Immature natural killer cell (primary cell): Measurements from ENCODE around the gene CBLIF. TPM values are rescaled to one million over a fixed set of nuclear protein-coding genes. Genes with fewer than 3 reads are reported as not detected.
A peak's percentile ranks its signal among the peaks of the same experiment; 100 is the strongest.
"Not testable (repeated sequence)": the region's sequence is repeated elsewhere in the genome, so short reads cannot be mapped to it uniquely, and the experiment has no call there.

Experiments used
- DNase-seq, 3 donors: peaks; one replicate each; pipeline ENCODE4 v3.0.0; 2022; ENCODE audit warnings: mixed read lengths in 1 of 3
- H3K27ac Mint-ChIP-seq, 6 donors: one replicate each; pipeline ENCODE4 v1.8.0; 2020; ENCODE audit warnings: mixed read lengths in 6 of 6, mild to moderate bottlenecking in 5 of 6, inconsistent platforms in 4 of 6, moderate library complexity in 3 of 6
- H3K27me3 Mint-ChIP-seq, 3 donors: one replicate each; pipeline ENCODE4 v1.8.0; 2020 to 2021; ENCODE audit warnings: low read depth in 3 of 3, mild to moderate bottlenecking in 3 of 3, mixed read lengths in 3 of 3, moderate library complexity in 3 of 3, inconsistent platforms in 1 of 3
- H3K36me3 Mint-ChIP-seq, 3 donors: one replicate each; pipeline ENCODE4 v1.8.0; 2020; ENCODE audit warnings: mixed read lengths in 3 of 3, inconsistent platforms in 2 of 3, mild to moderate bottlenecking in 2 of 3
- H3K4me1 Mint-ChIP-seq, 2 donors: one replicate each; pipeline ENCODE4 v1.8.0; 2020; ENCODE audit warnings: inconsistent platforms in 2 of 2, mild to moderate bottlenecking in 2 of 2, mixed read lengths in 2 of 2, moderate library complexity in 1 of 2
- H3K4me3 Mint-ChIP-seq, 5 donors: one replicate each; pipeline ENCODE4 v1.8.0; 2020; ENCODE audit warnings: mild to moderate bottlenecking in 5 of 5, mixed read lengths in 5 of 5, inconsistent platforms in 3 of 5, moderate library complexity in 3 of 5
- H3K9me3 Mint-ChIP-seq, 6 donors: one replicate each; pipeline ENCODE4 v1.8.0; 2020; ENCODE audit warnings: mild to moderate bottlenecking in 6 of 6, mixed read lengths in 6 of 6, inconsistent platforms in 4 of 6, moderate library complexity in 3 of 6
- polyA plus RNA-seq, 3 donors: library from polyadenylated mRNA; unstranded; fragments of 300-500 nt; fragmentation: Illumina TruSeq; gene quantifications; one replicate each; pipeline ENCODE4 v1.2.3, GENCODE V29; 2021

Gene CBLIF
- polyA plus RNA-seq, 3 donors from 2014 or later, result not detected

- no peak overlapping the region for H3K4me3 Mint-ChIP-seq
- no peaks in the 10 kb centered on the region for H3K4me1 Mint-ChIP-seq
- peaks cover 2 to 6% (median 5%) of the 10 kb centered on the region in 3 donors for H3K27me3 Mint-ChIP-seq
- H3K36me3 Mint-ChIP-seq, result no peaks in the 10 kb centered on the region
- no peak for DNase-seq
- no peaks in the 10 kb centered on the region for H3K9me3 Mint-ChIP-seq
- H3K27ac Mint-ChIP-seq, result no peak overlapping the region
Observed at GRCh38 chr11:59833602-59834001, 11.7 kb downstream of the CBLIF start.

- no peaks in the 10 kb centered on the region for H3K9me3 Mint-ChIP-seq
- H3K27me3 Mint-ChIP-seq, result peaks cover 0 to 3% (median 2%) of the 10 kb centered on the region in 3 donors
- H3K36me3 Mint-ChIP-seq, result no peaks in the 10 kb centered on the region
- no peak for DNase-seq
- H3K4me3 Mint-ChIP-seq, result no peak overlapping the region
- H3K27ac Mint-ChIP-seq, result no peak overlapping the region
- H3K4me1 Mint-ChIP-seq, result no peaks in the 10 kb centered on the region
Observed at GRCh38 chr11:59829358-59829757, 15.9 kb downstream of the CBLIF start.

GRCh38 chr11:59822989-59823566, 22.2 kb downstream of the CBLIF start:
- Mint-ChIP-seq H3K4me3 (peak overlapping the region in 1 of 5 donors; percentile 8), H3K36me3 (no peaks in the 10 kb centered on the region), H3K27me3 (peaks cover 0 to 3% (median 0%) of the 10 kb centered on the region in 3 donors), H3K9me3 (no peaks in the 10 kb centered on the region), H3K4me1 (peaks cover 2 to 14% of the 10 kb centered on the region in 2 donors), H3K27ac (no peak overlapping the region)
- DNase-seq, result peak in 2 of 3 donors; percentile 22 to 34

GRCh38 chr11:59818572-59818971, 26.7 kb downstream of the CBLIF start:
- H3K4me1 Mint-ChIP-seq, result peaks cover 6 to 21% of the 10 kb centered on the region in 2 donors
- no peak overlapping the region for H3K27ac Mint-ChIP-seq
- no peaks in the 10 kb centered on the region for H3K9me3 Mint-ChIP-seq
- no peaks in the 10 kb centered on the region for H3K36me3 Mint-ChIP-seq
- no peak overlapping the region for H3K4me3 Mint-ChIP-seq
- peaks cover 0 to 5% (median 0%) of the 10 kb centered on the region in 3 donors for H3K27me3 Mint-ChIP-seq
- no peak for DNase-seq

GRCh38 chr11:59816434-59816833, 28.9 kb downstream of the CBLIF start:
- not testable (repeated sequence) for H3K9me3 Mint-ChIP-seq, DNase-seq, H3K27ac Mint-ChIP-seq, H3K36me3 Mint-ChIP-seq, H3K4me3 Mint-ChIP-seq, H3K27me3 Mint-ChIP-seq
- peaks cover 6 to 15% of the 10 kb centered on the region in 2 donors for H3K4me1 Mint-ChIP-seq

GRCh38 chr11:59815754-59816153, 29.5 kb downstream of the CBLIF start:
- Mint-ChIP-seq H3K27ac (no peak overlapping the region), H3K9me3 (no peaks in the 10 kb centered on the region), H3K4me3 (no peak overlapping the region), H3K27me3 (peaks cover under 1 to 9% (median 4%) of the 10 kb centered on the region in 3 donors), H3K4me1 (peaks cover 11 to 22% of the 10 kb centered on the region in 2 donors), H3K36me3 (no peaks in the 10 kb centered on the region)
- no peak for DNase-seq

GRCh38 chr11:59814021-59814420, 31.3 kb downstream of the CBLIF start:
- H3K4me3 Mint-ChIP-seq, result peak overlapping the region; percentile 7 to 51 (median 26)
- no peaks in the 10 kb centered on the region for H3K9me3 Mint-ChIP-seq
- peak overlapping the region in 1 of 6 donors; percentile 40 for H3K27ac Mint-ChIP-seq

GRCh38 chr11:59813364-59813763, 31.9 kb downstream of the CBLIF start:
- H3K4me3 Mint-ChIP-seq, result peak overlapping the region in 1 of 5 donors; percentile 40
- no peak for DNase-seq
- peaks cover 2 to 12% (median 11%) of the 10 kb centered on the region in 3 donors for H3K27me3 Mint-ChIP-seq
- no peaks in the 10 kb centered on the region for H3K36me3 Mint-ChIP-seq
- peaks cover 28 to 37% of the 10 kb centered on the region in 2 donors for H3K4me1 Mint-ChIP-seq
- no peaks in the 10 kb centered on the region for H3K9me3 Mint-ChIP-seq
- H3K27ac Mint-ChIP-seq, result no peak overlapping the region

More at GRCh38 chr11:59814021-59814420, 31.3 kb downstream of the CBLIF start:
- H3K27me3 Mint-ChIP-seq, result peaks cover 2 to 12% (median 11%) of the 10 kb centered on the region in 3 donors
- H3K4me1 Mint-ChIP-seq, result peaks cover 24 to 37% of the 10 kb centered on the region in 2 donors
- no peaks in the 10 kb centered on the region for H3K36me3 Mint-ChIP-seq
- no peak for DNase-seq

- peaks cover 2 to 12% (median 11%) of the 10 kb centered on the region in 3 donors for H3K27me3 Mint-ChIP-seq
- peaks cover 28 to 37% of the 10 kb centered on the region in 2 donors for H3K4me1 Mint-ChIP-seq
- H3K36me3 Mint-ChIP-seq, result peaks cover 0 to under 1% (median 0%) of the 10 kb centered on the region in 3 donors
- DNase-seq, result no peak
- peak overlapping the region in 3 of 5 donors; percentile 18 to 28 (median 23) for H3K4me3 Mint-ChIP-seq
- no peak overlapping the region for H3K27ac Mint-ChIP-seq
- H3K9me3 Mint-ChIP-seq, result no peaks in the 10 kb centered on the region
Observed at GRCh38 chr11:59812220-59812619, 33.1 kb downstream of the CBLIF start.

- Mint-ChIP-seq H3K36me3 (peaks cover 3 to 11% (median 9%) of the 10 kb centered on the region in 3 donors), H3K4me1 (peaks cover 28 to 37% of the 10 kb centered on the region in 2 donors), H3K9me3 (no peaks in the 10 kb centered on the region), H3K27me3 (peaks cover 6 to 11% (median 8%) of the 10 kb centered on the region in 3 donors), H3K27ac (peak overlapping the region; percentile 83 to 91 (median 88)), H3K4me3 (peak overlapping the region; percentile 90 to 95 (median 91))
- no peak for DNase-seq
Observed at GRCh38 chr11:59810911-59811259, 34.4 kb downstream of the CBLIF start.

- H3K4me1 Mint-ChIP-seq, result peaks cover 28 to 37% of the 10 kb centered on the region in 2 donors
- DNase-seq, result peak; percentile 81 to 86 (median 83)
- peak within 1 kb of the TSS; percentile 83 to 91 (median 88) for H3K27ac Mint-ChIP-seq
- H3K4me3 Mint-ChIP-seq, result peak within 1 kb of the TSS; percentile 90 to 95 (median 91)
- H3K27me3 Mint-ChIP-seq, result peaks cover 6 to 11% (median 8%) of the 10 kb centered on the region in 3 donors
- H3K36me3 Mint-ChIP-seq, result peaks cover 3 to 11% (median 9%) of the 10 kb centered on the region in 3 donors
- no peaks in the 10 kb centered on the region for H3K9me3 Mint-ChIP-seq
Observed at GRCh38 chr11:59810189-59810910, 34.9 kb downstream of the CBLIF start, which contains the start of gene MRPL16. Gene MRPL16, minus strand, starts transcription at chr11:59810778. Its CDS starts 120 bp downstream, at chr11:59810658.

GRCh38 chr11:59807047-59807610, 38.2 kb downstream of the CBLIF start:
- Mint-ChIP-seq H3K27me3 (peaks cover 6 to 9% (median 8%) of the 10 kb centered on the region in 3 donors), H3K36me3 (peaks cover 6 to 15% (median 9%) of the 10 kb centered on the region in 3 donors), H3K9me3 (no peaks in the 10 kb centered on the region), H3K4me3 (no peak overlapping the region), H3K4me1 (peaks cover 23 to 37% of the 10 kb centered on the region in 2 donors), H3K27ac (peak overlapping the region in 1 of 6 donors; percentile 84)
- DNase-seq, result no peak

GRCh38 chr11:59804061-59804460, 41.2 kb downstream of the CBLIF start:
- Mint-ChIP-seq H3K9me3 (no peaks in the 10 kb centered on the region), H3K27ac (no peak overlapping the region), H3K4me3 (no peak overlapping the region), H3K4me1 (peaks cover 4 to 15% of the 10 kb centered on the region in 2 donors), H3K36me3 (peaks cover 9 to 25% (median 12%) of the 10 kb centered on the region in 3 donors), H3K27me3 (peaks cover 0 to 3% (median 2%) of the 10 kb centered on the region in 3 donors)
- no peak for DNase-seq
